ENCODE results near the gene ERAS.

DNA sequence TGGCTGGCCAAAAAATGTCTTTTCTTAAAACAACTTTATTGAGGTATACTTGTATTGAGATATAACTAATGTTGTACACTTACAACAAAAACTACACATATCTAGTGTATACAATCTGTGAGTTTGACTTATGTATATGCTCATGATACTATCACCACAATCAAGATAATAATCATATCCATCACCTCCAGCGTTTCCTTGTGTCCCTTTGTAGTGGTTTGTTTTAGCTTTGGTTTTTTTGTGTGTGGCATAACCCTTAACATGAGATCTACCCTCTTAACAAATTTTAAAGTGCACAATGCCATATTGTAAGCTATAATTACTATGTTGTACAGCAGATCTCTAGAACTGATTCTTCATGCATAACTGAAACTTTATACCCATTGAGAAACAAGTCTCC is 22.5 kb downstream of the ERAS start:
- TF ChIP-seq, protein P1, sequence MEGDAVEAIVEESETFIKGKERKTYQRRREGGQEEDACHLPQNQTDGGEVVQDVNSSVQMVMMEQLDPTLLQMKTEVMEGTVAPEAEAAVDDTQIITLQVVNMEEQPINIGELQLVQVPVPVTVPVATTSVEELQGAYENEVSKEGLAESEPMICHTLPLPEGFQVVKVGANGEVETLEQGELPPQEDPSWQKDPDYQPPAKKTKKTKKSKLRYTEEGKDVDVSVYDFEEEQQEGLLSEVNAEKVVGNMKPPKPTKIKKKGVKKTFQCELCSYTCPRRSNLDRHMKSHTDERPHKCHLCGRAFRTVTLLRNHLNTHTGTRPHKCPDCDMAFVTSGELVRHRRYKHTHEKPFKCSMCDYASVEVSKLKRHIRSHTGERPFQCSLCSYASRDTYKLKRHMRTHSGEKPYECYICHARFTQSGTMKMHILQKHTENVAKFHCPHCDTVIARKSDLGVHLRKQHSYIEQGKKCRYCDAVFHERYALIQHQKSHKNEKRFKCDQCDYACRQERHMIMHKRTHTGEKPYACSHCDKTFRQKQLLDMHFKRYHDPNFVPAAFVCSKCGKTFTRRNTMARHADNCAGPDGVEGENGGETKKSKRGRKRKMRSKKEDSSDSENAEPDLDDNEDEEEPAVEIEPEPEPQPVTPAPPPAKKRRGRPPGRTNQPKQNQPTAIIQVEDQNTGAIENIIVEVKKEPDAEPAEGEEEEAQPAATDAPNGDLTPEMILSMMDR (conservative IDR thresholded peaks at IDR 0.05; ENCODE audit: low read depth, low read length), result no peak
- TF ChIP-seq EZH2 (IDR thresholded peaks at IDR 0.05; ENCODE audit: low read length, unreplicated experiment) (no peak), EZH2phosphoT487 (IDR thresholded peaks at IDR 0.05; ENCODE audit: borderline replicate concordance, low read length) (no peak)
